Measurements from ENCODE around the gene SBF2.
A peak's percentile ranks its signal among the peaks of the same experiment; 100 is the strongest.

The SBF2 gene

GRCh38 chr11:9880657-9881056 lies 413.4 kb downstream of the SBF2 start:
- DNase-seq = no peak

- no peak for DNase-seq
These were observed 415.1 kb downstream of the SBF2 start for GRCh38 chr11:9878936-9879335.

- no peak for DNase-seq
These were observed 417.7 kb downstream of the SBF2 start for GRCh38 chr11:9876331-9876730.

- DNase-seq = no peak
These were observed 418.2 kb downstream of the SBF2 start for GRCh38 chr11:9875862-9876261.

- no peak for DNase-seq
These were observed 418.6 kb downstream of the SBF2 start for GRCh38 chr11:9875399-9875798.

- DNase-seq = no peak
These were observed 419.6 kb downstream of the SBF2 start for GRCh38 chr11:9874466-9874865.

GRCh38 chr11:9868641-9869040 lies 425.4 kb downstream of the SBF2 start:
- peak; percentile 64 for DNase-seq

- no peak for DNase-seq
These were observed 431.0 kb downstream of the SBF2 start for GRCh38 chr11:9862981-9863380.

GRCh38 chr11:9861860-9862725 lies 431.9 kb downstream of the SBF2 start:
- peak; percentile 42 for DNase-seq

- no peak for DNase-seq
These were observed 434.3 kb downstream of the SBF2 start for GRCh38 chr11:9859554-9860305.

GRCh38 chr11:9858822-9859221 lies 435.2 kb downstream of the SBF2 start:
- no peak for DNase-seq

- DNase-seq = no peak
These were observed 435.8 kb downstream of the SBF2 start for GRCh38 chr11:9858218-9858617.

- no peak for DNase-seq
These were observed 438.3 kb downstream of the SBF2 start for GRCh38 chr11:9855579-9856287.

- DNase-seq = no peak
These were observed 440.0 kb downstream of the SBF2 start for GRCh38 chr11:9853929-9854552.

- no peak for DNase-seq
These were observed 441.6 kb downstream of the SBF2 start for GRCh38 chr11:9852465-9852864.

- no peak for DNase-seq
These were observed 442.7 kb downstream of the SBF2 start for GRCh38 chr11:9851366-9851765.

GRCh38 chr11:9850224-9850895 lies 443.7 kb downstream of the SBF2 start:
- no peak for DNase-seq

GRCh38 chr11:9849389-9849788 lies 444.6 kb downstream of the SBF2 start:
- DNase-seq = no peak

GRCh38 chr11:9847636-9848035 lies 446.4 kb downstream of the SBF2 start:
- DNase-seq = no peak

GRCh38 chr11:9842923-9843322 lies 451.1 kb downstream of the SBF2 start:
- no peak for DNase-seq

- DNase-seq = no peak
These were observed 453.5 kb downstream of the SBF2 start for GRCh38 chr11:9840460-9841004.

- DNase-seq = no peak
These were observed 454.5 kb downstream of the SBF2 start for GRCh38 chr11:9839550-9839949.
